ENCODE results near the gene CFAP221.
A peak's percentile ranks its signal among the peaks of the same experiment; 100 is the strongest.

Gene CFAP221

DNA sequence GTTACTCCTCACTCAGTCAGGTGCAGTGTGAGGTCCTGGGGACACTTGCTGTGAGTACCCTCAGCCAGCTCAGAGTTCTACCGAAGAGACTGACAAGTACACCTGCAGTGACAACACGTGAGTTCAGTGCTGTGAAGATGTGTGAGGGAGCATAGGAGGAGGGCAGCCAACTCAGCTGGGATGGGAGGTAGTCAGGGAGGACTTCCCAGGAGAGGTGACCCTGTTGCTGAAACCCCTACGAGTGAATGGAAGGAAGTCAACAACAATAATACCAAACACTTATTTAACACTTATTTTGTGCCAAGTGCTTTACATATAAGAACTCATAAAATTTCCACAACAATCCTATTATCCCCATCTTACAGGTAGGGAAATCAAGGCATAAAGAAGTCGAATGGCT lies 145.0 kb downstream of the CFAP221 start:
- Mint-ChIP-seq H3K27me3 (no peaks in the 10 kb centered on the region), H3K4me1 (peaks cover 6% of the 10 kb centered on the region), H3K4me3 (no peak overlapping the region), H3K9me3 (no peaks in the 10 kb centered on the region), H3K27ac (no peak overlapping the region)
- DNase-seq (no peak), ATAC-seq (no peak)

- peaks cover 24% of the 10 kb centered on the region for H3K4me1 Mint-ChIP-seq
- DNase-seq, result no peak
- no peaks in the 10 kb centered on the region for H3K9me3 Mint-ChIP-seq
- ATAC-seq, result no peak
- H3K4me3 Mint-ChIP-seq, result no peak overlapping the region
- no peaks in the 10 kb centered on the region for H3K27me3 Mint-ChIP-seq
- H3K27ac Mint-ChIP-seq, result no peak overlapping the region
Observed at GRCh38 chr2:119691189-119691588, 146.9 kb downstream of the CFAP221 start.

- Mint-ChIP-seq H3K27me3 (no peaks in the 10 kb centered on the region), H3K4me1 (peaks cover 30% of the 10 kb centered on the region), H3K27ac (no peak overlapping the region), H3K4me3 (no peak overlapping the region), H3K9me3 (no peaks in the 10 kb centered on the region)
- no peak for DNase-seq
- ATAC-seq, result no peak
Observed at GRCh38 chr2:119691651-119692245, 147.5 kb downstream of the CFAP221 start.

- ATAC-seq (no peak), DNase-seq (no peak)
- Mint-ChIP-seq H3K4me1 (peaks cover 35% of the 10 kb centered on the region), H3K27me3 (no peaks in the 10 kb centered on the region), H3K4me3 (no peak overlapping the region), H3K9me3 (no peaks in the 10 kb centered on the region), H3K27ac (no peak overlapping the region)
Observed at GRCh38 chr2:119692310-119692709, 148.1 kb downstream of the CFAP221 start.

GRCh38 chr2:119692954-119693353 lies 148.7 kb downstream of the CFAP221 start:
- ATAC-seq (no peak), DNase-seq (no peak)
- peaks cover 42% of the 10 kb centered on the region for H3K4me1 Mint-ChIP-seq
- no peaks in the 10 kb centered on the region for H3K27me3 Mint-ChIP-seq
- no peaks in the 10 kb centered on the region for H3K9me3 Mint-ChIP-seq
- no peak overlapping the region for H3K27ac Mint-ChIP-seq
- H3K4me3 Mint-ChIP-seq, result no peak overlapping the region

DNA sequence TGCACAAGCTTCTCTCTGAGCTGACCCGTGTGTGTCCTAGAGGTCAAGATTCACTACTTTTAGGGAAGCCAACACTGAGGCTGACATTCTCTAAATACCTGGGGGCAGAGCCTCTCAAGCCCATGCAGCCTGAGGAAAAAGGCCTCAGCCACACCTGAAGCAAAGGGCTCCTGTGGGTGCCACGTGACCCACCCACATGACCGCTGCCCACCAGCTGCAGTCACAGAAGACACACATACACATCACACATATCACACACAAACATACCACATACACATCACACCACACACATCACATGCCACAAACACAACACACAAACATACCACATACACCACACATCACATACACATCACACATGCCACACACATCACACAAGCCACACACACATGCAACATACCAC lies 149.3 kb downstream of the CFAP221 start:
- peaks cover 46% of the 10 kb centered on the region for H3K4me1 Mint-ChIP-seq
- no peak overlapping the region for H3K4me3 Mint-ChIP-seq
- no peaks in the 10 kb centered on the region for H3K9me3 Mint-ChIP-seq
- no peak for DNase-seq
- no peak overlapping the region for H3K27ac Mint-ChIP-seq
- no peak for ATAC-seq
- H3K27me3 Mint-ChIP-seq, result no peaks in the 10 kb centered on the region

- Mint-ChIP-seq H3K4me3 (no peak overlapping the region), H3K27me3 (no peaks in the 10 kb centered on the region), H3K4me1 (peaks cover 46% of the 10 kb centered on the region), H3K27ac (no peak overlapping the region), H3K9me3 (no peaks in the 10 kb centered on the region)
- DNase-seq (no peak), ATAC-seq (no peak)
Observed at GRCh38 chr2:119693967-119694366, 149.7 kb downstream of the CFAP221 start.

GRCh38 chr2:119694470-119694844 lies 150.2 kb downstream of the CFAP221 start:
- Mint-ChIP-seq H3K27ac (no peak overlapping the region), H3K4me3 (no peak overlapping the region), H3K4me1 (peaks cover 46% of the 10 kb centered on the region), H3K9me3 (no peaks in the 10 kb centered on the region), H3K27me3 (no peaks in the 10 kb centered on the region)
- no peak for DNase-seq
- ATAC-seq, result no peak

DNA sequence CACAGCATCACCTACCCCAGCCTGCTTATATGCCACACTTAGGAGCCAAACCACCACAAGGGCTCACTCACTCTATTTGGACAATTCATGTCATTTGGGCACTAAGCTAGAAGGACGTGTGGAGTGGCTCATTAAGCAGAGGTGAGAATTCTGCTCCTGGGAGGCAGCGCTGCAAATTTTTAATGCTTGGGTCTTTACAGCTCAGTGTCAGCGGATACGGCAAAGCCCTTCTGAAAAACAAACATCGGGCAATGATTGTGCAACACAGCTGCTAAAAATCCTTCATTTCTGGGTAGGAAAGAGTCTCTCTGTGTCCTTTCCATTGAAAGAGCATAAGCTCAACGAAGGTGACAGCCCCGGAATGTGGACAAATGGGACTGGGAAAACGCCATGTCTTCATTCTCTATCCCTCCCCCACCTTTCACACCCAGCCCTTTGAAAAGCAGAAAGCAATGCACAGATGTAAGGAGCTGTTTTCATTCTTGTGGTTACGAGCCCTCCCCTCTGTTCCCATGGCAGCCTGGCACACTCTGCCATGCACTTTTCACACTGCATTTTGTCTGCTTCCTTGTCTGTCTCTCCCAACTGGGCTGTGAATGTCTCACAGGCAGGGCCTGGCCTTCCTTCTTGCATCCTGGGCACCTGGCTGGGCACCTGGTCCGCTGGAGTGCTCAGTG lies 150.7 kb downstream of the CFAP221 start:
- ATAC-seq (no peak), DNase-seq (no peak)
- H3K9me3 Mint-ChIP-seq, result no peaks in the 10 kb centered on the region
- peak overlapping the region; percentile 34 to 45 for H3K4me3 Mint-ChIP-seq
- peaks cover 46% of the 10 kb centered on the region for H3K4me1 Mint-ChIP-seq
- H3K27me3 Mint-ChIP-seq, result no peaks in the 10 kb centered on the region
- no peak overlapping the region for H3K27ac Mint-ChIP-seq

- Mint-ChIP-seq H3K4me3 (no peak overlapping the region), H3K27ac (no peak overlapping the region), H3K9me3 (no peaks in the 10 kb centered on the region), H3K27me3 (no peaks in the 10 kb centered on the region), H3K4me1 (peaks cover 46% of the 10 kb centered on the region)
- no peak for DNase-seq
- ATAC-seq, result peak; percentile 48
Observed at GRCh38 chr2:119696005-119696404, 151.8 kb downstream of the CFAP221 start.

DNA sequence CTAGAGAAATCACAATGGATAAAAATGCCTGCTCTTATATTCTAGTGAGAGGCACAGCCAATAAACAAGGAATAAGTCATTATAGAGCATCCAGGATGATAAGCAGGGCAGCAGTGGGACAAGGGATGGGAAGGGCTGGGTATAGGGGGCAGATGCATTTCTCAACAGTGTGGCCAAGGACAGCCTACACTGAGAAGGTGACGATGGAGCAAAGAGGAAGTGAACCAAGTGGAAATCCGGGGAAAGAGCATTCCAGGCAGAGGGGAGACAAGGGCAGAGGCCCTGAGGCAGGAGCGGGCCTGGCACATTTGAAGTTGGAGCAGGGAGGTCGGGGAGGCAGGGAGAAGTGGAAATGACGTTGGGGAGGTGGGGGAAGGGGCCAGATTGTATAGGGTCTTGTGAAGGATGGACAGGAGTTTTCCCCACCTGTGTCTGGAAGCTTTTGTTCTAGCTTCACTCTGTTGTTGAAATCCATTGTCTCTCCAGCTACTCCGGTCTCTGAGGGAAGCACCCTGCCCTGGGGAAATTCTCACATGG lies 152.3 kb downstream of the CFAP221 start:
- H3K9me3 Mint-ChIP-seq, result no peaks in the 10 kb centered on the region
- no peak for ATAC-seq
- DNase-seq, result no peak
- H3K27ac Mint-ChIP-seq, result no peak overlapping the region
- H3K4me3 Mint-ChIP-seq, result no peak overlapping the region
- peaks cover 46% of the 10 kb centered on the region for H3K4me1 Mint-ChIP-seq
- no peaks in the 10 kb centered on the region for H3K27me3 Mint-ChIP-seq

GRCh38 chr2:119697290-119698020 lies 153.2 kb downstream of the CFAP221 start:
- H3K27me3 Mint-ChIP-seq, result no peaks in the 10 kb centered on the region
- peak overlapping the region; percentile 36 to 39 for H3K4me3 Mint-ChIP-seq
- H3K27ac Mint-ChIP-seq, result peak overlapping the region in 1 of 2 donors; percentile 15
- no peaks in the 10 kb centered on the region for H3K9me3 Mint-ChIP-seq
- peaks cover 46% of the 10 kb centered on the region for H3K4me1 Mint-ChIP-seq
- peak; percentile 74 for ATAC-seq
- DNase-seq, result no peak

GRCh38 chr2:119698246-119698645 lies 154.0 kb downstream of the CFAP221 start:
- Mint-ChIP-seq H3K27me3 (no peaks in the 10 kb centered on the region), H3K27ac (no peak overlapping the region), H3K4me3 (peak overlapping the region in 1 of 2 donors; percentile 39), H3K9me3 (no peaks in the 10 kb centered on the region), H3K4me1 (peaks cover 54% of the 10 kb centered on the region)
- ATAC-seq (no peak), DNase-seq (no peak)

DNA sequence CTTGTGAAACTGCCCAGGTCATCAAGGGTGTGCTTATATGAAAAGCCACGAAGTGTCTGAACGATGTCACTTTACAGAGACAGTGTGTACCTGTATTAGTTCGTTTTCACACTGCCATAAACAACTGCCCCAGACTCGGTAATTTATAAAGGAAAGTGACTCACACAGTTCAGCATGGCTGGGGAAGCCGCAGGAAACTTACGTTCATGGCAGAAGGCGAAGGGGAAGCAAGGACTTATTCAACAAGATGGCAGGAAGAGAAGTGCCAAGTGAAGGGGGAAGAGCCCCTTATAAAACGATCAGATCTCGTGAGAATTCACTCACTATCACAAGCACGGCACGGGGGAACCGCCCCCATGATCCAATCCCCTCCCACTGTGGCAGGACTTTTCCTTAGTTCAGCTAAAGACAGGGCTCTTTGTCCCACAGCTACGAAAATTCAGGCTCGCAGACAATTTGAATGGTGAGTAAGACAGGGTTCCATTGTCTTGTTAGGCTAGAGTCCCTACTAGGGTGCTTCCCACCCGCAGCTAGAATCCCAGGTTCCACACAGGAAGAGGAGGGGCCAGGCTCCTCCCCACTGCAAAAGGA lies 154.9 kb downstream of the CFAP221 start:
- ATAC-seq, result no peak
- Mint-ChIP-seq H3K9me3 (no peaks in the 10 kb centered on the region), H3K4me3 (no peak overlapping the region), H3K27me3 (no peaks in the 10 kb centered on the region), H3K4me1 (peaks cover 57% of the 10 kb centered on the region), H3K27ac (no peak overlapping the region)
- DNase-seq, result no peak

DNA sequence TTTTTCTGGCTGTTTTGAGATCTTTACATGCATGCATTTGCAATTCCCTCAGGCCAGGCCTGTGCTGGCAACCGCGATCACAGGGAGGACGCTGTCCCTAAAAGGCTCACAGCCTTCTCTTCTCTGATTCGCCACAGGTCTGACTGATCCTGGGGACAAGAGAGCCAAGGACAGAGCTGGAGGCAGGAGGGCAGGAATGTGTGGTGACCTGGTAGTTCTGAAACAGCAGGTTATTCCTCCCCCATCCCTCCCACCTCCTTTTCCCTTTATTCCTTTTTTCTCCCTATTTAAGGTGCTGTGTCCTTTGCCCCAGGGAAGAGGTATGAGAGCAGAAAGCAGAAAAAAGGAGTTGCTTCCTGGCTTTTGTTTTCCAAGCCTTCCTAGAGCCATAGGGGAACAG lies 156.6 kb downstream of the CFAP221 start:
- DNase-seq, result no peak
- Mint-ChIP-seq H3K27me3 (no peaks in the 10 kb centered on the region), H3K4me1 (peaks cover 51% of the 10 kb centered on the region), H3K4me3 (no peak overlapping the region), H3K27ac (no peak overlapping the region), H3K9me3 (peaks cover 0 to 5% of the 10 kb centered on the region in 2 donors)
- no peak for ATAC-seq

- Mint-ChIP-seq H3K27ac (no peak overlapping the region), H3K4me1 (peaks cover 46% of the 10 kb centered on the region), H3K27me3 (no peaks in the 10 kb centered on the region), H3K9me3 (peaks cover 0 to 5% of the 10 kb centered on the region in 2 donors), H3K4me3 (no peak overlapping the region)
- ATAC-seq (no peak), DNase-seq (no peak)
Observed at GRCh38 chr2:119701352-119701751, 157.1 kb downstream of the CFAP221 start.
